HFFc6 (cell line): ENCODE data around the gene NEU3. TPM values are rescaled to one million over a fixed set of nuclear protein-coding genes. Genes with fewer than 3 reads are reported as not detected.
A peak's percentile ranks its signal among the peaks of the same experiment; 100 is the strongest.

Experiments
- DNase-seq: peaks from one replicate; pipeline ENCODE4 v3.0.0-alpha.2; 2018
- H3K27ac Mint-ChIP-seq: 2 replicates; pipeline ENCODE4 v1.8.0; 2020; ENCODE audit warnings: mild to moderate bottlenecking, mixed read lengths
- H3K27me3 Mint-ChIP-seq: 2 replicates; pipeline ENCODE4 v1.8.0; 2021; ENCODE audit warnings: mild to moderate bottlenecking, moderate library complexity, mixed read lengths; ENCODE audit not compliant: insufficient read depth
- H3K36me3 Mint-ChIP-seq: 2 replicates; pipeline ENCODE4 v1.8.0; 2021; ENCODE audit warnings: low read depth, mixed read lengths
- H3K4me1 Mint-ChIP-seq: 2 replicates; pipeline ENCODE4 v1.8.0; 2020; ENCODE audit warnings: low read depth, mixed read lengths
- H3K4me3 Mint-ChIP-seq: 2 replicates; pipeline ENCODE4 v1.8.0; 2020; ENCODE audit warnings: mild to moderate bottlenecking, moderate library complexity, mixed read lengths
- H3K9me3 Mint-ChIP-seq: 2 replicates; pipeline ENCODE4 v1.8.0; 2020; ENCODE audit warnings: mild to moderate bottlenecking, mixed read lengths
- long read RNA-seq: library from polyadenylated mRNA; unstranded; transcript quantifications from one replicate; pipeline ENCODE4 v2.0.0, GENCODE V29; 2019
- total RNA-seq, 6 experiments: library from RNA; stranded (reverse); fragmentation: NEBNext Ultra II Directional; extraction: Animal tissue kit (Norgen Biotek cat#: 25700); gene quantifications; 2 replicates in 1 of 6; 3 replicates in 5 of 6; pipeline ENCODE4 v1.2.3, GENCODE V29; 2021
- TF ChIP-seq, protein P1 (sequence below): fragments of 200-600 bp; sonication (generic); IDR thresholded peaks from 2 replicates; pipeline ENCODE4 v1.5.0; 2021; ENCODE audit warnings: antibody characterized with exemption, mild to moderate bottlenecking

NEU3 gene, protein sequence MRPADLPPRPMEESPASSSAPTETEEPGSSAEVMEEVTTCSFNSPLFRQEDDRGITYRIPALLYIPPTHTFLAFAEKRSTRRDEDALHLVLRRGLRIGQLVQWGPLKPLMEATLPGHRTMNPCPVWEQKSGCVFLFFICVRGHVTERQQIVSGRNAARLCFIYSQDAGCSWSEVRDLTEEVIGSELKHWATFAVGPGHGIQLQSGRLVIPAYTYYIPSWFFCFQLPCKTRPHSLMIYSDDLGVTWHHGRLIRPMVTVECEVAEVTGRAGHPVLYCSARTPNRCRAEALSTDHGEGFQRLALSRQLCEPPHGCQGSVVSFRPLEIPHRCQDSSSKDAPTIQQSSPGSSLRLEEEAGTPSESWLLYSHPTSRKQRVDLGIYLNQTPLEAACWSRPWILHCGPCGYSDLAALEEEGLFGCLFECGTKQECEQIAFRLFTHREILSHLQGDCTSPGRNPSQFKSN
- total RNA-seq, result 1 to 10 TPM; 7.6 to 8.9 (median 8.4) TPM
- long read RNA-seq, partial matches to known transcripts, result 0 of 3 reads
- long read RNA-seq, other reads (novel, unspliced or antisense), result 3 of 3 reads

DNA sequence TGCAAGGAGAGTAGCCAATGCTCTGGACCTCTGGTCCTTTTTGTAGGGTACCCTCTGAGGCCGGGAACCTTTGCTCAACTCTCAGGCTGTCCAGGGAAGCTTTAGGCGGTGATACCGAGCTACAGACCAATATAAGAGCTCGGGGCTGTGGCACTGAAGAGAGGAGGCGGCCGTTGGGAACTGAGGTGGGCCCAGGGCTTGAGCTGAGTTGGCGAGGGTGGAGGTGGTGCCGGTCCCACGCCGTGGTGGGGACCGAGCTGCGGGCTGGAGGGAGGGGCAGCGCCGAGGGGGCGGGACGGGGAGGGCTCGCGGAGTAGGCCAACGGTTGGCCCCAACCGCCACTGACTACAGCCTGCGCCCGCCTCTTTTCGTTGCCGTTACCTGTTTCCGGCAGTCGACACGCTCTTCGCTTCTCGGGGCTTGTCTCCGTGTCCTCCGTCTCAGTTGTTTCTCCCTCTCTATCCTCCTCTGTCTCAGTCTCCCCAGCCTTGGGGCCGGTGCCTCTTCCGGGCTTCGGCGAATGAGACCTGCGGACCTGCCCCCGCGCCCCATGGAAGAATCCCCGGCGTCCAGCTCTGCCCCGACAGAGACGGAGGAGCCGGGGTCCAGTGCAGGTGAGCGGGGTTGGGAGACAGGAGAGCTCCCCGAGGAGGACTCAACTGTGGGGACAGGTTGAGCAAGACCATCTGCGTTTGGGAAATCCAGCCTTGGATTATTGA is at the start of gene NEU3:
Gene NEU3, plus strand, starts transcription at position 393 of the 719 bp plus-strand sequence. Its CDS starts 128 bp downstream, at position 521.
- Mint-ChIP-seq H3K4me3 (peak within 1 kb of the TSS; percentile 97), H3K4me1 (peaks cover 24% of the 10 kb centered on the region), H3K9me3 (no peaks in the 10 kb centered on the region), H3K27ac (peak within 1 kb of the TSS; percentile 90), H3K27me3 (peaks cover 6% of the 10 kb centered on the region), H3K36me3 (no peaks in the 10 kb centered on the region)
- DNase-seq, result peak; percentile 67
- TF ChIP-seq, protein P1, sequence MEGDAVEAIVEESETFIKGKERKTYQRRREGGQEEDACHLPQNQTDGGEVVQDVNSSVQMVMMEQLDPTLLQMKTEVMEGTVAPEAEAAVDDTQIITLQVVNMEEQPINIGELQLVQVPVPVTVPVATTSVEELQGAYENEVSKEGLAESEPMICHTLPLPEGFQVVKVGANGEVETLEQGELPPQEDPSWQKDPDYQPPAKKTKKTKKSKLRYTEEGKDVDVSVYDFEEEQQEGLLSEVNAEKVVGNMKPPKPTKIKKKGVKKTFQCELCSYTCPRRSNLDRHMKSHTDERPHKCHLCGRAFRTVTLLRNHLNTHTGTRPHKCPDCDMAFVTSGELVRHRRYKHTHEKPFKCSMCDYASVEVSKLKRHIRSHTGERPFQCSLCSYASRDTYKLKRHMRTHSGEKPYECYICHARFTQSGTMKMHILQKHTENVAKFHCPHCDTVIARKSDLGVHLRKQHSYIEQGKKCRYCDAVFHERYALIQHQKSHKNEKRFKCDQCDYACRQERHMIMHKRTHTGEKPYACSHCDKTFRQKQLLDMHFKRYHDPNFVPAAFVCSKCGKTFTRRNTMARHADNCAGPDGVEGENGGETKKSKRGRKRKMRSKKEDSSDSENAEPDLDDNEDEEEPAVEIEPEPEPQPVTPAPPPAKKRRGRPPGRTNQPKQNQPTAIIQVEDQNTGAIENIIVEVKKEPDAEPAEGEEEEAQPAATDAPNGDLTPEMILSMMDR, result no peak

DNA sequence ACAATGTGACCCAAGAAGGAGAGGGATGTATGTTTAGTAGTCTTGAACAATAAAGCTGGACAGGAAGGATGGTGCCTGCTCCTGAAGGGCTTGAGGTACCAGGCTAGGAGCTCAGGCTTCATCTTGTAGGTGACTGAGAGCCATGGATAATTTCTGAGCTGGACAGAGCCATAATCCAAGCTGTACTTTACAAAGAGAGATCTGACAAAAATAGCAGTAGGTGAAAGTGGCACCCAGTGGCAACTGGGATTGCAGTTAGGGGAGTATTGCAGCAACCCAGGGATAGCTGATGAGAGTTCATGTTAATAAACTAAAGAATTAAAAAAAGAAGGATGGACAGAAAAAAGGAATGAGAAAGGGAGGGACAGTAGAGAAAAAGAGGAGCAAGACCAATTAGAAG is 47.2 kb upstream of the NEU3 start:
- H3K4me3 Mint-ChIP-seq, result no peak overlapping the region
- H3K27me3 Mint-ChIP-seq, result no peaks in the 10 kb centered on the region; the same call in 1 of the 2 replicates
- DNase-seq, result no peak
- TF ChIP-seq, protein P1, result no peak; the same call in 1 of the 2 replicates
- peaks cover 71% of the 10 kb centered on the region for H3K4me1 Mint-ChIP-seq
- peaks cover 26% of the 10 kb centered on the region for H3K36me3 Mint-ChIP-seq
- H3K9me3 Mint-ChIP-seq, result no peaks in the 10 kb centered on the region
- H3K27ac Mint-ChIP-seq, result peak overlapping the region; percentile 27; the same call in 1 of the 2 replicates

DNA sequence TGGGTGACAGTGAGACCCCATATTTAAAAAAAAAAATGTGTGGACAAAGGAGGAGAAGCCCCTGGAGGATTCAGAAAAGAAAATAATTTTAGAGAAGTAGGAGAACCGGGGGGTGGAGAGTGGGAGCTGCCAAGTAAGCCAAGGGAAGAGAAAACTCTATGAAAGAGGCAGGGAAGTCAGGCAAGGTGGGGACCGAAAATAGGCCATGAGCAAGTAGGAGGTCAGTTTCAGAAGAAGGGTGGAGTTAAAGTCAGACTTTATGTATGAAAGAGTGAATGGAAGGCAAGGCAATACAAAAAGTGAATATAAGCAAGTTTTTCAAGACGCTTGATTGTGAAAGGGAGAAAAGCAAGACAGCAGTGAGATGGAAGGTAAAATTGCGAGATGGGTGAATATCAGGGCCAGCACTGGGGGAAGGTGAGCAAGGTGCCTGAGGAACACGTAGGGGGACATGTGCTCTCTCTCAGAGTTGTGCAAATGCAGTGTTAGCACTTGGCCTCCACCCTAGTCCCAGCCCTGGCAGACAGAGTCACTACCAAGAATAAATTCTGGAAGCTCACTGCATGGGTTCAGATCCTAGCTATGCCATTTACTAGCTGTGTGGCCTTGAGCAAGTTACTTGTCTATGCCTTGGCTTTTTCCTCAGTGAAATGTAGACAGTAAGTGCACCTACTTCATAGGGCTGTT is 46.5 kb upstream of the NEU3 start:
- Mint-ChIP-seq H3K4me3 (peak overlapping the region; percentile 50; the same call in 1 of the 2 replicates), H3K27ac (peak overlapping the region; percentile 94), H3K4me1 (peaks cover 66% of the 10 kb centered on the region), H3K9me3 (no peaks in the 10 kb centered on the region), H3K36me3 (peaks cover 19% of the 10 kb centered on the region), H3K27me3 (no peaks in the 10 kb centered on the region; the same call in 1 of the 2 replicates)
- TF ChIP-seq, protein P1, result no peak
- DNase-seq, result no peak

DNA sequence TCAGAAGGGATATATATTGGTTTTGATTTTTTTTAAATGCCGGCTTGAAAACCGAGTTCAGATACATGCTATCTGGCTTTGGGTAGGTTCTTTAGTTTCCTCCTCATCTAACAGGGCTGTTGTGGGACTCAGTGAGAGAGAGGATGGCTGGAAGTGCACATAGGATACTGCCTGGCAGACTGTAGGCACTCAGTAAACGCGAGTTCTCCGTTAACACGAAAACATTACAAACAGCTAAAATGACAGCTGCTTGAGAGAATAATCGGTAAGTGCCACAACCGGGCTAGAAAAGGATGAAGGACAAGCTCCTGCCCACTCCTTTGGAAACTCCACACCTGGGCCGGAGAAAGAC is 40.2 kb upstream of the NEU3 start:
- H3K4me3 Mint-ChIP-seq, result peak overlapping the region; percentile 100
- peak overlapping the region; percentile 97 for H3K27ac Mint-ChIP-seq
- TF ChIP-seq, protein P1, result no peak
- DNase-seq, result no peak
- H3K36me3 Mint-ChIP-seq, result peaks cover 16% of the 10 kb centered on the region
- no peaks in the 10 kb centered on the region for H3K9me3 Mint-ChIP-seq
- no peaks in the 10 kb centered on the region; the same call in 1 of the 2 replicates for H3K27me3 Mint-ChIP-seq
- H3K4me1 Mint-ChIP-seq, result peaks cover 52% of the 10 kb centered on the region
